Adrenal gland (tissue), 12 donors: ENCODE data around the gene HDAC4. TPM values are rescaled to one million over a fixed set of nuclear protein-coding genes. Genes with fewer than 3 reads are reported as not detected.

ENCODE experiments used
- DNase-seq, 7 donors: peaks; one replicate each; pipeline ENCODE4 v3.0.0-alpha.2; 2019 to 2020
- H3K27ac ChIP-seq, 5 donors: fragments of 200-600 bp; sonication (generic) in 4 of 5; 1 replicate in 3 of 5; 2 replicates in 2 of 5; pipeline versions ENCODE4 v1.5.1 to v1.8.0; 2016 to 2020; ENCODE audit warnings: mild to moderate bottlenecking in 1 of 5
- H3K27me3 ChIP-seq: fragments of 200-600 bp; 2 replicates; pipeline ENCODE4 v1.8.0; 2021
- H3K36me3 ChIP-seq, 2 donors: fragments of 200-600 bp; replicated peaks in 1 of 2; 1 replicate in 1 of 2; 2 replicates in 1 of 2; pipeline versions ENCODE4 v1.5.1 to v1.8.0; 2018 to 2022
- H3K4me1 ChIP-seq, 2 donors: fragments of 200-600 bp; replicated peaks in 1 of 2; 1 replicate in 1 of 2; 2 replicates in 1 of 2; pipeline versions ENCODE4 v1.5.1 to v1.8.0; 2018 to 2021
- H3K4me3 ChIP-seq, 4 donors: fragments of 200-600 bp; sonication (generic) in 3 of 4; one replicate each; pipeline ENCODE4 v1.5.1; 2016 to 2018
- H3K9me3 ChIP-seq, 3 donors: fragments of 200-600 bp; sonication (generic) in 1 of 3; replicated peaks in 1 of 3; 1 replicate in 2 of 3; 2 replicates in 1 of 3; pipeline versions ENCODE4 v1.5.1 to v1.8.0; 2016 to 2021
- CTCF ChIP-seq, 6 experiments: fragments of 450-650 bp in 4 of 6; fragments of 200-600 bp in 2 of 6; sonication (generic) in 1 of 6; IDR thresholded peaks; 1 replicate in 5 of 6; 2 replicates in 1 of 6; pipeline versions ENCODE4 v1.5.1 to v1.8.0; 2016 to 2021; ENCODE audit warnings: antibody characterized with exemption in 6 of 6, mild to moderate bottlenecking in 2 of 6, moderate library complexity in 1 of 6
- POLR2A ChIP-seq, 2 donors: fragments of 450-650 bp; IDR thresholded peaks; one replicate each; pipeline ENCODE4 v1.6.1; 2017; ENCODE audit warnings: antibody characterized with exemption in 2 of 2, mild to moderate bottlenecking in 2 of 2, moderate library complexity in 1 of 2
- WGBS, 4 donors: extraction: QIAGEN DNeasy Blood & Tissue Kit in 2 of 4; methylation state at CpG; one replicate each; pipeline versions ENCODE4 v1.1.5 to v1.1.7; 2013 to 2017; 5-methylcytosine and 5-hydroxymethylcytosine counted together
- intact Hi-C, 2 donors: fragments of 100-400 bp; cut with DNase I; formaldehyde crosslinking; loops; one replicate each; pipeline versions ENCODE4 v1.14.1 to v1.15.0; 2022 to 2023
- polyA plus RNA-seq, 3 donors: library from polyadenylated mRNA; stranded (reverse); fragments of 200-250 nt in 2 of 3; fragments of 350-450 nt in 1 of 3; fragmentation: Illumina TruSeq in 1 of 3; extraction: RNeasy Lipid Tissue Mini Kit (QIAGEN cat#74804) in 1 of 3; gene quantifications; one replicate each; pipeline ENCODE4 v1.2.3, GENCODE V29; 2013 to 2014
- total RNA-seq, 9 donors: library from RNA; depleted of rRNA in 4 of 9; stranded (reverse); fragments of >200 nt in 4 of 9; fragments of 120-200 nt in 1 of 9; fragmentation: NEBNext Ultra II Directional in 1 of 9; extraction: Animal tissue kit (Norgen Biotek cat#: 25700) in 1 of 9; gene quantifications; one replicate each; pipeline versions ENCODE4 v1.1.0 to v1.2.4, GENCODE V29; 2013 to 2023
- donor health status: healthy with polysubstance abuse.
- donor health status: Bipolar disorder and iron deficiency.
- donor health status: DM: yes; HTN: yes; CAD: no.
- donor health status: DM: no; HTN: no; CAD: no.
- donor health status: DM: no; HTN: no; CAD: no.
- donor health status: DM: yes; HTN: yes; CAD: no.

Gene HDAC4
- total and polyA plus RNA-seq, 12 donors: 8.3 to 88.9 (median 28.7) TPM

GRCh38 chr2:239099474-239099873 is 301.3 kb downstream of the HDAC4 start:
- peaks cover 0 to 36% of the 10 kb centered on the region in 2 donors for H3K36me3 ChIP-seq
- no peak overlapping the region for H3K27ac ChIP-seq
- WGBS, 4 donors: 95 to 97% (median 96%) methylated on average over 13 to 15 of the region's 15 CpGs

GRCh38 chr2:239098288-239098970 is 302.4 kb downstream of the HDAC4 start:
- no peak for TF ChIP-seq POLR2A (IDR thresholded peaks at IDR 0.05)
- TF ChIP-seq CTCF (IDR thresholded peaks at IDR 0.05): no peak
- 76 to 87% (median 82%) methylated on average over 16 to 20 of the region's 20 CpGs for WGBS, 4 donors
- intact Hi-C loops: no loop called here
- Histone ChIP-seq H3K9me3 (no peaks in the 10 kb centered on the region), H3K4me1 (peaks cover 0 to 4% of the 10 kb centered on the region in 2 donors), H3K27me3 (no peaks in the 10 kb centered on the region), H3K4me3 (no peak overlapping the region), H3K27ac (no peak overlapping the region), H3K36me3 (peaks cover 0 to 36% of the 10 kb centered on the region in 2 donors)
- DNase-seq: peak in 1 of 7 donors; percentile 85

More at GRCh38 chr2:239099474-239099873, 301.3 kb downstream of the HDAC4 start:
- peaks cover 0 to 4% of the 10 kb centered on the region in 2 donors for H3K4me1 ChIP-seq
- DNase-seq: no peak
- intact Hi-C loops: no loop called here
- TF ChIP-seq POLR2A (IDR thresholded peaks at IDR 0.05) (no peak), CTCF (IDR thresholded peaks at IDR 0.05) (no peak)
- H3K9me3 ChIP-seq: no peaks in the 10 kb centered on the region
- H3K4me3 ChIP-seq: no peak overlapping the region
- no peaks in the 10 kb centered on the region for H3K27me3 ChIP-seq

- intact Hi-C loops: no loop called here
- TF ChIP-seq POLR2A (IDR thresholded peaks at IDR 0.05) (no peak), CTCF (IDR thresholded peaks at IDR 0.05) (no peak)
- Histone ChIP-seq H3K4me3 (no peak overlapping the region), H3K36me3 (peaks cover 0 to 31% of the 10 kb centered on the region in 2 donors), H3K9me3 (no peaks in the 10 kb centered on the region), H3K27me3 (no peaks in the 10 kb centered on the region), H3K4me1 (peaks cover 0 to 4% of the 10 kb centered on the region in 2 donors), H3K27ac (peak overlapping the region in 1 of 5 donors; percentile 48)
- WGBS, 4 donors: 68 to 96% (median 88%) methylated on average over 8 to 12 of the region's 12 CpGs
- no peak for DNase-seq
Measured at GRCh38 chr2:239097428-239097696, 303.5 kb downstream of the HDAC4 start.

GRCh38 chr2:239096676-239097427 is 304.0 kb downstream of the HDAC4 start:
- intact Hi-C loops: no loop called here
- WGBS, 4 donors: 65 to 78% (median 65%) methylated on average over 6 to 28 of the region's 28 CpGs; no CpG with 5 or more reads in 1 of the 4 donors
- Histone ChIP-seq H3K4me3 (no peak overlapping the region), H3K27me3 (no peaks in the 10 kb centered on the region), H3K9me3 (no peaks in the 10 kb centered on the region), H3K36me3 (peaks cover 0 to 28% of the 10 kb centered on the region in 2 donors), H3K27ac (peak overlapping the region in 2 of 5 donors; percentile 26 to 48), H3K4me1 (peaks cover 0 to 4% of the 10 kb centered on the region in 2 donors)
- peak; percentile 67 to 86 (median 80) for DNase-seq
- TF ChIP-seq CTCF (IDR thresholded peaks at IDR 0.05): no peak
- TF ChIP-seq POLR2A (IDR thresholded peaks at IDR 0.05): no peak
